Transverse colon (tissue), 4 donors: ENCODE data around the gene KLHL22. TPM values are rescaled to one million over a fixed set of nuclear protein-coding genes. Genes with fewer than 3 reads are reported as not detected.
A peak's percentile ranks its signal among the peaks of the same experiment; 100 is the strongest.
"Not testable (repeated sequence)": the region's sequence is repeated elsewhere in the genome, so short reads cannot be mapped to it uniquely, and the experiment has no call there.

Experiments
- DNase-seq: peaks from one replicate; pipeline ENCODE4 v3.0.0-alpha.2; 2019
- H3K27ac ChIP-seq, 4 donors: fragments of 200-600 bp; sonication (generic); 2 replicates each; pipeline ENCODE4 v1.5.1; 2016 to 2018; ENCODE audit warnings: inconsistent platforms in 4 of 4
- H3K27me3 ChIP-seq: fragments of 200-600 bp; sonication (generic); 2 replicates; pipeline ENCODE4 v1.5.1; 2017; ENCODE audit warnings: inconsistent platforms
- H3K36me3 ChIP-seq, 4 donors: fragments of 200-600 bp; sonication (generic); 2 replicates each; pipeline ENCODE4 v1.5.1; 2017 to 2019; ENCODE audit warnings: inconsistent platforms in 4 of 4
- H3K4me1 ChIP-seq, 4 donors: fragments of 200-600 bp; sonication (generic); 2 replicates each; pipeline ENCODE4 v1.5.1; 2017 to 2020; ENCODE audit warnings: inconsistent platforms in 4 of 4
- H3K4me3 ChIP-seq, 4 donors: fragments of 200-600 bp; sonication (generic); 1 replicate in 1 of 4; 2 replicates in 3 of 4; pipeline versions ENCODE4 v1.5.1 to v1.6.1; 2017 to 2019; ENCODE audit warnings: inconsistent platforms in 4 of 4
- H3K9me3 ChIP-seq, 2 donors: fragments of 200-600 bp; sonication (generic); 2 replicates each; pipeline ENCODE4 v1.5.1; 2017 to 2019; ENCODE audit warnings: inconsistent platforms in 2 of 2
- EP300 ChIP-seq: sonication (generic); formaldehyde crosslinking; IDR thresholded peaks from one replicate; pipeline ENCODE4 v1.6.1; 2017; ENCODE audit warnings: antibody characterized with exemption, low read depth
- POLR2A ChIP-seq: fragments of 450-650 bp; IDR thresholded peaks from one replicate; pipeline ENCODE4 v1.6.1; 2016; ENCODE audit warnings: antibody characterized with exemption, mild to moderate bottlenecking, moderate library complexity
- POLR2AphosphoS5 ChIP-seq, 3 donors: sonication (generic); formaldehyde crosslinking; IDR thresholded peaks; one replicate each; pipeline ENCODE4 v1.6.1; 2016; ENCODE audit warnings: antibody characterized with exemption in 3 of 3
- WGBS, 2 donors: methylation state at CpG; one replicate each; pipeline ENCODE4 v1.1.5; 2018; ENCODE audit warnings: low coverage in 1 of 2; 5-methylcytosine and 5-hydroxymethylcytosine counted together
- in situ Hi-C, 4 donors: fragments of 200-750 bp; cut with MboI; loops; one replicate each; pipeline versions ENCODE4 v1.15.0 to v1.15.1; 2017; ENCODE audit warnings: low sequenced_read_pairs in 3 of 4, low pct_ligation_motif_present in 1 of 4, low pct_unique_long_range_greater_than_20kb in 1 of 4
- intact Hi-C: fragments of 100-400 bp; cut with DNase I; formaldehyde crosslinking; loops from one replicate; pipeline ENCODE4 v1.15.1; 2023; ENCODE audit warnings: low total_unique reads
- total RNA-seq, 4 donors: library from RNA; depleted of rRNA; stranded (reverse); fragments of >200 nt; gene quantifications; one replicate each; pipeline ENCODE4 v1.1.0, GENCODE V29; 2016
- TF ChIP-seq, protein P1 (sequence below), 5 experiments: fragments of 200-600 bp in 3 of 5; fragments of 450-650 bp in 2 of 5; sonication (generic) in 3 of 5; IDR thresholded peaks; 1 replicate in 2 of 5; 2 replicates in 3 of 5; pipeline ENCODE4 v1.5.1; 2016 to 2017; ENCODE audit warnings: antibody characterized with exemption in 5 of 5, inconsistent platforms in 3 of 5, mild to moderate bottlenecking in 2 of 5, moderate library complexity in 1 of 5

Gene KLHL22
- total RNA-seq, 4 donors from 2014 or later, result 12.7 to 75.9 (median 16.9) TPM

DNA sequence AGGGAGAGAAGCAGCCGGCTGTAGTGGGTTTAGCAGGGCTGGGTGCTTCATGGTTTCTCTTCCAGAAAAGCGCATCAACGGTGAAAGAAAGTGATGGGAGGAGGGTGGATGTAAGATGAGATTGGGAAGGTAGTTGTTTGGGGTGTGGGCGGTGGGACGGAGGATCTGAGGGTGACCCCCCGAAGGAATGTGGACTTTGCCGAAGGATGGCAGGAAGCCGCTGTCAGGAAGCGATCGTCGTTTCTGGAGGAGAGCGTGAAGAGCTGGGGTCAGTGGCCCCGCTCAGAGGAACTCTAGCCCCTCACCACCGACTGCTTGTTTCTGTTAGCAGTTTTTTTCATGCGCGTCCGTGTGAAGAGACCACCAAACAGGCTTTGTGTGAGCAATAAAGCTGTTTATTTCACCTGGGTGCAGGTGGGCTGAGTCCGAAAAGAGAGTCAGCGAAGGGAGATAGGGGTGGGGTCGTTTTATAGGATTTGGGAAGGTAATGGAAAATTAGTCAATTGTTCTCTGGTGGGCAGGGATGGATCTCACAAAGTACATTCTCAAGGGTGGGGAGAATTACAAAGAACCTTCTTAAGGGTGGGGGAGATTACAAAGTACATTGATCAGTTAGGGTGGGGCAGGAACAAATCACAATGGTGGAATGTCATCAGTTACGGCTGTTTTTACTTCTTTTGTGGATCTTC is 12.6 kb upstream of the KLHL22 start:
- DNase-seq, intact Hi-C loops, H3K9me3 ChIP-seq, in situ Hi-C loops, H3K36me3 ChIP-seq, H3K27me3 ChIP-seq: not testable (repeated sequence)
- peak overlapping the region; percentile 94 to 100 (median 97) for H3K27ac ChIP-seq
- H3K4me1 ChIP-seq, result peaks cover 27 to 62% (median 48%) of the 10 kb centered on the region in 4 donors
- peak in 1 of 3 donors; percentile 33 for TF ChIP-seq POLR2AphosphoS5 (IDR thresholded peaks at IDR 0.05)
- peak; percentile 44 for TF ChIP-seq POLR2A
- WGBS, 2 donors, result 1 to 3% methylated on average over 9 to 21 of the region's 21 CpGs
- peak overlapping the region; percentile 63 to 90 (median 77) for H3K4me3 ChIP-seq

DNA sequence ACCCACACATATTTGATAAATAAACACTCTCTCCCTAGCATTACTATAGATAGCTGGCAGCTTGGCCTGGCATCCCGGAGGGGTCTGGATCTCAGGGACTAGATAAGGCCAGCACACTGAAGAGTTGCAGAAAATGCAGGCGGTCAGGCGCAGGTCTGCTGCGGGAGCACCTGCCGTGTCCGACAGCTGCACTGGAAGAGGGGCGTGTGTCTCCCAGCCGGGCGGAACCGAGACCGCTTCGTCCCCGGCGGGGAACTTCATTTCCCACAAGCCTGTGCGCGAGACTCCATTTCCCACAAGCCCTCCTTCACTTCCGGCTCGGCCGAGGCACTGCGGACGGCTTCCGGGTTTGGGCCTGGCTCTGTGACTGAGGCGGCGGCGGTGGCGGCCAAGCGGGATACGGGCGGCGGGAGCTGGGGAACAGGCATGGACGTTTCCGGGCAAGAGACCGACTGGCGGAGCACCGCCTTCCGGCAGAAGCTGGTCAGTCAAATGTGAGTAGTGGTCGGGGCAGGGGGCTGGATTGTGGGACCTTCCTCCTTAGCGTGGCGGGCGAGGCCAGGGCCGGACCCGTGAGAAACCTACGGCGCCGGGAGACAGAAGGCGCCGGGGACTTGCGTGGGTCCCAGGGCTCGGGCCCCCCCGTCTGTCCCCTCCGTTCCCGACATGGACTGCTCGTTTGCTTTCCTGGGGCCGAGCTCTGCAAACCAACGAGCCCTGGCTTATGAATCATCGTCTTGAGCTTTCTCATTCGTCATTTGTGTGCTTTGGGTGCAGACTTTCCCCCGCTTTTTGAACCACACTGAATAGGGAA is 11.9 kb upstream of the KLHL22 start, which contains the start of gene MED15:
TSS of gene MED15 (plus strand) at position 358 of the 814 bp plus-strand sequence. CDS start at position 427, 69 bp downstream.
- Histone ChIP-seq H3K4me1 (peaks cover 27 to 67% (median 50%) of the 10 kb centered on the region in 4 donors), H3K9me3 (no peaks in the 10 kb centered on the region), H3K4me3 (peak within 1 kb of the TSS; percentile 63 to 90 (median 77)), H3K27me3 (no peaks in the 10 kb centered on the region), H3K27ac (peak within 1 kb of the TSS; percentile 94 to 100 (median 97)), H3K36me3 (no peaks in the 10 kb centered on the region)
- 0 to 1% methylated on average over 7 to 37 of the region's 58 CpGs for WGBS, 2 donors
- TF ChIP-seq POLR2AphosphoS5 (IDR thresholded peaks at IDR 0.05) (peak; percentile 93 to 94 (median 94)), POLR2A (peak; percentile 89)
- TF ChIP-seq, protein P1, sequence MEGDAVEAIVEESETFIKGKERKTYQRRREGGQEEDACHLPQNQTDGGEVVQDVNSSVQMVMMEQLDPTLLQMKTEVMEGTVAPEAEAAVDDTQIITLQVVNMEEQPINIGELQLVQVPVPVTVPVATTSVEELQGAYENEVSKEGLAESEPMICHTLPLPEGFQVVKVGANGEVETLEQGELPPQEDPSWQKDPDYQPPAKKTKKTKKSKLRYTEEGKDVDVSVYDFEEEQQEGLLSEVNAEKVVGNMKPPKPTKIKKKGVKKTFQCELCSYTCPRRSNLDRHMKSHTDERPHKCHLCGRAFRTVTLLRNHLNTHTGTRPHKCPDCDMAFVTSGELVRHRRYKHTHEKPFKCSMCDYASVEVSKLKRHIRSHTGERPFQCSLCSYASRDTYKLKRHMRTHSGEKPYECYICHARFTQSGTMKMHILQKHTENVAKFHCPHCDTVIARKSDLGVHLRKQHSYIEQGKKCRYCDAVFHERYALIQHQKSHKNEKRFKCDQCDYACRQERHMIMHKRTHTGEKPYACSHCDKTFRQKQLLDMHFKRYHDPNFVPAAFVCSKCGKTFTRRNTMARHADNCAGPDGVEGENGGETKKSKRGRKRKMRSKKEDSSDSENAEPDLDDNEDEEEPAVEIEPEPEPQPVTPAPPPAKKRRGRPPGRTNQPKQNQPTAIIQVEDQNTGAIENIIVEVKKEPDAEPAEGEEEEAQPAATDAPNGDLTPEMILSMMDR (IDR thresholded peaks at IDR 0.05), result no peak
- intact Hi-C loops (no loop called here), in situ Hi-C loops (no loop called here)
- DNase-seq, result peak; percentile 93

DNA sequence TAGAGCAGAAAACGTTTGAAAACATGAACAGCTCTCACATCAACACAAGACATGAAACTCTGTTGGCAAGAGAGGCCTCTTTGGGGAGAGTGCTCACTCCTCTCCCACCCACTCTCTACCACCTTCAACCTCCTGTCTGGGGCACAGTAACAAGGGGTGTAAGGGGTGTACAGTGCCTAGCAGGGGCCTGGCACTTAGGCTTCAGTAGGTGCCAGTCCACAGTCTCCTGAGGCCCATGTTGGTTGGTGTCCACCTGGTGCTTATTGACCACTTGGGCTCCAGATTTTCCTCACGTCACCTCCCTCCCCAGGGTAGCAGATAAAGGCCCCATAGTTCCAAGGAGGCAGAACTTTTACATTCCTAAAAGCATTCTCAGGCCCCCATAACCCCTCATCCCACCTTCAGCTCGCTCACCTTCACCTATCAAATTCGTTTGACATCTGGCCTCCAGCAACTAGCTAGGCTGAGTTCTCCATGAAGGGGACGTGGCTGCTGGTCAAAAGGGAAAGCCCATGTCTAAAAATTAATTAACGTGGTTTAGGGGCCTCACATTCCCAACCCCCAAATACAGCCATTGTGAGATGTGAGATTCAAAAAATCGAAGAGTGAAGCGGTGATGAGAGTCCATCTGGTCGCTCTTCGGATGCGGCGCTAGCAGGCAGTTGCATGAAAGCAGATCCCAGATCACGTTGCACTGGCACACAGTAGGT is 11.1 kb upstream of the KLHL22 start:
- Histone ChIP-seq H3K4me3 (peak overlapping the region in 3 of 4 donors; percentile 63 to 90 (median 71)), H3K36me3 (no peaks in the 10 kb centered on the region), H3K4me1 (peaks cover 27 to 66% (median 50%) of the 10 kb centered on the region in 4 donors), H3K9me3 (no peaks in the 10 kb centered on the region), H3K27me3 (no peaks in the 10 kb centered on the region), H3K27ac (peak overlapping the region; percentile 94 to 100 (median 97))
- in situ Hi-C loops, result no loop called here
- WGBS, 2 donors, result 76 to 81% methylated on average over 4 to 13 of the region's 13 CpGs
- intact Hi-C loops, result no loop called here
- TF ChIP-seq POLR2AphosphoS5 (IDR thresholded peaks at IDR 0.05) (no peak), EP300 (no peak), POLR2A (no peak)
- TF ChIP-seq, protein P1 (IDR thresholded peaks at IDR 0.05), result no peak
- no peak for DNase-seq

DNA sequence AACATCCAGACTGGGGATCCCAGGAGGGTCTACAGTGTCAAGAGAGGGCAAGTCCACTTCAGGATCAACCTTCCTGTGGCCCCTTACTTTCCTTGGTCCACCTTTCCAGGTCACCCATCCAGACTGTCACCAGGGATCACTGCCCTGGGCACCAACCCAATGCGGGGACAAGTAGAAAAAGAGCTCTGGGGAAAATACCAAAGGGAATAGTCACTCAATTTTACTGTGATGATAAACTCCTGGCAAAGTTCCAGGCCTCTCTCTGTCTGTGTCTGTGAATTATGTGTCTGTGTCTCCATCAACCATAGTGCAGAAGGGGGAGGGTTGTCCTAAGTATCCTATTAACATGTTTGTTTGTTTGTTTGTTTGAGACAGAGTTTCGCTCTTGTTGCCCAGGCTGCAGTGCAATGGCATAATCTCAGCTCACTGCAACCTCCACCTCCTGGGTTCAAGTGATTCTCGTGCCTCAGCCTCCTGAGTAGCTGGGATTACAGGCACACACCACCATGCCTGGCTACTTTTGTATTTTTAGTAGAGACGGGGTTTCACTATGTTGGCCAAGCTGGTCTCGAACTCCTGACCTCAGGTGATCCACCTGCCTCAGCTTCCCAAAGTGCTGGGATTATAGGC is 8.8 kb upstream of the KLHL22 start:
- intact Hi-C loops, in situ Hi-C loops, H3K27me3 ChIP-seq, H3K4me3 ChIP-seq, H3K36me3 ChIP-seq, H3K9me3 ChIP-seq: not testable (repeated sequence)
- peak; percentile 57 for DNase-seq
- H3K27ac ChIP-seq, result peak overlapping the region; percentile 72 to 85 (median 81)
- 66 to 79% methylated on average over 2 to 5 of the region's 5 CpGs for WGBS, 2 donors
- H3K4me1 ChIP-seq, result peaks cover 5 to 64% (median 36%) of the 10 kb centered on the region in 4 donors
- peak in 1 of 3 donors; percentile 32 for TF ChIP-seq POLR2AphosphoS5 (IDR thresholded peaks at IDR 0.05)
